ENCODE measurements around the gene GMCL1. TPM values are rescaled to one million over a fixed set of nuclear protein-coding genes. Genes with fewer than 3 reads are reported as not detected.

Gene GMCL1
- total and polyA plus RNA-seq, 4 donors = 6.8 to 31.1 (median 10.8) TPM

DNA sequence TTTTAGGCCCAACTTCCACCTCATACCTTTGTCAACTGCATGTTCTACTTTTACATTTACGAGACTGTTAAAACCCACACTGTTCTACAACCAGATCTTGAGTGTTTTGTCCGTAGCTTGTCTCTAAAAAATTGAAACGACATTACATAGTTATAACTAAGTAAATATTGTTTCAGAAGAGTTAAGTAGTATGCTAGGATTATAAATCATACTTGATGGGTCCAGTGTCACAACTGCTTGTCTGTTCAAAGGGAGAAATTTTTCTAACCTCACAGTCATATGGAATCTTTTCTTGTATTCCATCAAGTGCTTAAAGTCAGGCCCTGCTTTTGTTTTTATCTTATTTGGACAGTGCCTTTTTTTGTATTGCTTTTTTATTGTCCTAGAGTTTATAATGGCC lies 4.3 kb downstream of the GMCL1 start:
- H3K27ac ChIP-seq (ENCODE audit: low read depth in 1 of 2, low read length in 1 of 2) = no peak overlapping the region
- ATAC-seq (ENCODE audit: insufficient read depth, low FRiP score) (no peak), DNase-seq (no peak)
- H3K4me3 ChIP-seq = no peak overlapping the region
- H3K4me1 ChIP-seq (ENCODE audit: control insufficient read depth in 5 of 5, insufficient read depth in 5 of 5, low read length in 5 of 5) = peaks cover 2 to 12% (median 8%) of the 10 kb centered on the region in 5 donors
- H3K9me3 ChIP-seq (ENCODE audit: control insufficient read depth in 4 of 4, insufficient read depth in 3 of 4, low read length in 3 of 4) = no peaks in the 10 kb centered on the region
- no peaks in the 10 kb centered on the region for H3K36me3 ChIP-seq (ENCODE audit: control insufficient read depth in 4 of 4, insufficient read depth in 4 of 4, low read length in 4 of 4)
- WGBS, 2 donors = 78 to 87% methylated on average over 3 of the region's 3 CpGs
- H3K9ac ChIP-seq (ENCODE audit: insufficient read depth in 1 of 2, low read length in 2 of 2) = no peak overlapping the region
- no peaks in the 10 kb centered on the region for H3K27me3 ChIP-seq (ENCODE audit: control insufficient read depth in 3 of 3, insufficient read depth in 3 of 3, low read length in 2 of 3)
- TF ChIP-seq, protein P1, sequence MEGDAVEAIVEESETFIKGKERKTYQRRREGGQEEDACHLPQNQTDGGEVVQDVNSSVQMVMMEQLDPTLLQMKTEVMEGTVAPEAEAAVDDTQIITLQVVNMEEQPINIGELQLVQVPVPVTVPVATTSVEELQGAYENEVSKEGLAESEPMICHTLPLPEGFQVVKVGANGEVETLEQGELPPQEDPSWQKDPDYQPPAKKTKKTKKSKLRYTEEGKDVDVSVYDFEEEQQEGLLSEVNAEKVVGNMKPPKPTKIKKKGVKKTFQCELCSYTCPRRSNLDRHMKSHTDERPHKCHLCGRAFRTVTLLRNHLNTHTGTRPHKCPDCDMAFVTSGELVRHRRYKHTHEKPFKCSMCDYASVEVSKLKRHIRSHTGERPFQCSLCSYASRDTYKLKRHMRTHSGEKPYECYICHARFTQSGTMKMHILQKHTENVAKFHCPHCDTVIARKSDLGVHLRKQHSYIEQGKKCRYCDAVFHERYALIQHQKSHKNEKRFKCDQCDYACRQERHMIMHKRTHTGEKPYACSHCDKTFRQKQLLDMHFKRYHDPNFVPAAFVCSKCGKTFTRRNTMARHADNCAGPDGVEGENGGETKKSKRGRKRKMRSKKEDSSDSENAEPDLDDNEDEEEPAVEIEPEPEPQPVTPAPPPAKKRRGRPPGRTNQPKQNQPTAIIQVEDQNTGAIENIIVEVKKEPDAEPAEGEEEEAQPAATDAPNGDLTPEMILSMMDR (IDR thresholded peaks at IDR 0.05; ENCODE audit: control extremely low read depth, extremely low read depth) = no peak

DNA sequence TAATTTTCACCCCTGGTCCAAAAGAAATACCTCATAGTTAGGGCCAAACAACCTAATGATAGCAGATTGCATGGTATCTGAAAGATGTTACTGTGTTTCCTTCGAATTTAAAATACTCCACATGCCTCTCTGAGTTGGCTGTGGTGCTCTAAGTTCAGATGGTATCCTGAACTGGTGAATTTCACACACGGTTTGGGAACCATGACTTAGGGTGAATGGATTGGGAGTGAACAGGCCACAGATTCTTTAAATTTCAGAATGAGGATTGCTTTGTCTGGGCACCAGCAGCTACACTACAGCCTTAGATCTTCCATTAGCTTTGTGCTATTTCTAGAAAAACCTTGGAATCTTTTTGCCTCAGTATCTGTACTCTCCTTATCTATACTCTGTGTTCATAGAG lies 6.2 kb downstream of the GMCL1 start:
- H3K27ac ChIP-seq (ENCODE audit: low read depth in 1 of 2, low read length in 1 of 2) = no peak overlapping the region
- H3K36me3 ChIP-seq (ENCODE audit: control insufficient read depth in 4 of 4, insufficient read depth in 4 of 4, low read length in 4 of 4) = peaks cover 0 to 2% (median 0%) of the 10 kb centered on the region in 4 donors
- DNase-seq (no peak), ATAC-seq (ENCODE audit: insufficient read depth, low FRiP score) (no peak)
- peaks cover 2 to 10% (median 8%) of the 10 kb centered on the region in 5 donors for H3K4me1 ChIP-seq (ENCODE audit: control insufficient read depth in 5 of 5, insufficient read depth in 5 of 5, low read length in 5 of 5)
- no peak overlapping the region for H3K9ac ChIP-seq (ENCODE audit: insufficient read depth in 1 of 2, low read length in 2 of 2)
- TF ChIP-seq, protein P1 (IDR thresholded peaks at IDR 0.05; ENCODE audit: control extremely low read depth, extremely low read depth) = no peak
- H3K9me3 ChIP-seq (ENCODE audit: control insufficient read depth in 4 of 4, insufficient read depth in 3 of 4, low read length in 3 of 4) = no peaks in the 10 kb centered on the region
- H3K27me3 ChIP-seq (ENCODE audit: control insufficient read depth in 3 of 3, insufficient read depth in 3 of 3, low read length in 2 of 3) = no peaks in the 10 kb centered on the region
- WGBS, 2 donors = 88 to 91% methylated on average over 2 of the region's 2 CpGs
- H3K4me3 ChIP-seq = no peak overlapping the region

DNA sequence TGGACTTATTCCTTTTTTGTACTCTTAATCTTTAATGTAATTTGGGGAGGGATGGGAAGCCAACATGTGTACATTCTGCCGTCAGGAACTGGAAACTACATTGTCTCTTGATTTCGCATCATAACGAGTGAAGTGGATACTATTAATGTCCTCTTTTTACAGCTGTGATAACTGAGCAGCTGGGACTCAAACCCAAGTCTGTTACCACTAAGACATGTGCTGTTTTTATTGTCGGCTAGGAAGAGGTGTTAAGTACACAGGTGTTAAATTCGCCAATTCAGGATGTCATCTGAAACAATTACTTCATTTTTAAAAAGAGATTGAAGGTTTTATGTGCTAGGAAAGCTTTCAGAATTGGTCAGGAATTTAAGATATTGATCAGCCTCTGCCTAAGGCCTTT lies 6.9 kb downstream of the GMCL1 start:
- H3K27me3 ChIP-seq (ENCODE audit: control insufficient read depth in 3 of 3, insufficient read depth in 3 of 3, low read length in 2 of 3) = no peaks in the 10 kb centered on the region
- no peaks in the 10 kb centered on the region for H3K9me3 ChIP-seq (ENCODE audit: control insufficient read depth in 4 of 4, insufficient read depth in 3 of 4, low read length in 3 of 4)
- peaks cover 2 to 8% (median 5%) of the 10 kb centered on the region in 5 donors for H3K4me1 ChIP-seq (ENCODE audit: control insufficient read depth in 5 of 5, insufficient read depth in 5 of 5, low read length in 5 of 5)
- DNase-seq = no peak
- H3K9ac ChIP-seq (ENCODE audit: insufficient read depth in 1 of 2, low read length in 2 of 2) = no peak overlapping the region
- ATAC-seq (ENCODE audit: insufficient read depth, low FRiP score) = no peak
- TF ChIP-seq, protein P1 (IDR thresholded peaks at IDR 0.05; ENCODE audit: control extremely low read depth, extremely low read depth) = no peak
- peaks cover 0 to 2% (median 0%) of the 10 kb centered on the region in 4 donors for H3K36me3 ChIP-seq (ENCODE audit: control insufficient read depth in 4 of 4, insufficient read depth in 4 of 4, low read length in 4 of 4)
- 73 to 81% methylated on average over 5 of the region's 5 CpGs for WGBS, 2 donors
- H3K27ac ChIP-seq (ENCODE audit: low read depth in 1 of 2, low read length in 1 of 2) = no peak overlapping the region
- H3K4me3 ChIP-seq = no peak overlapping the region

DNA sequence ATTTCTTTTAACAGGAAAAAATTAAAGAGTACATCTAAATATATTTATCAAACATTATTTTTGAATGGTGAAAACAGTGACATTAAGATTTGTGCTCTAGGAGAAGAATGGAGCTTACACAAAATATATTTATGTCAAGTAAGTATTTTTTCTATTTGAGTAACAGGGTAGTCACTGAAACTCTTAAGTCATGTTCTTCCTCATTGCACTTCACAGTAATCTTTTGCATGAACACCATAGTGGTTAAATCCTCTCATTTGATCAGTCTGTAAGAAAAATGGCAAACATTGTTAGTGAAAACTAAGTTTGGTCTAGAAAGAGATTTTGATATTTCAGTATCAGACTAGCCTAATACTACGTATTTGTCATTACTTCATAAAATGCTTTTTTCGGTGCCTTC lies 8.1 kb downstream of the GMCL1 start:
- no peaks in the 10 kb centered on the region for H3K9me3 ChIP-seq (ENCODE audit: control insufficient read depth in 4 of 4, insufficient read depth in 3 of 4, low read length in 3 of 4)
- DNase-seq (no peak), ATAC-seq (ENCODE audit: insufficient read depth, low FRiP score) (no peak)
- H3K4me3 ChIP-seq = no peak overlapping the region
- H3K4me1 ChIP-seq (ENCODE audit: control insufficient read depth in 5 of 5, insufficient read depth in 5 of 5, low read length in 5 of 5) = peaks cover 0 to 3% (median 0%) of the 10 kb centered on the region in 5 donors
- WGBS, 2 donors = 95 to 97% methylated on average over 2 of the region's 2 CpGs
- no peak overlapping the region for H3K27ac ChIP-seq (ENCODE audit: low read depth in 1 of 2, low read length in 1 of 2)
- H3K27me3 ChIP-seq (ENCODE audit: control insufficient read depth in 3 of 3, insufficient read depth in 3 of 3, low read length in 2 of 3) = no peaks in the 10 kb centered on the region
- H3K9ac ChIP-seq (ENCODE audit: insufficient read depth in 1 of 2, low read length in 2 of 2) = no peak overlapping the region
- H3K36me3 ChIP-seq (ENCODE audit: control insufficient read depth in 4 of 4, insufficient read depth in 4 of 4, low read length in 4 of 4) = peaks cover 0 to 2% (median 0%) of the 10 kb centered on the region in 4 donors
- TF ChIP-seq, protein P1 (IDR thresholded peaks at IDR 0.05; ENCODE audit: control extremely low read depth, extremely low read depth) = no peak

Measured in lung (tissue), 12 donors.